K562 (cell line): ENCODE measurements around the gene SLC2A4. TPM values are rescaled to one million over a fixed set of nuclear protein-coding genes. Genes with fewer than 3 reads are reported as not detected.
A peak's percentile ranks its signal among the peaks of the same experiment; 100 is the strongest.

ENCODE experiments used
- ARHGAP35 ChIP-seq: fragments of 450-650 bp; IDR thresholded peaks from 2 replicates; pipeline ENCODE4 v1.6.1; 2018; ENCODE audit not compliant: partially characterized antibody
- BCOR ChIP-seq: fragments of 450-650 bp; IDR thresholded peaks from 2 replicates; pipeline ENCODE4 v1.6.1; 2016
- C11orf30 ChIP-seq: fragments of 450-650 bp; IDR thresholded peaks from 2 replicates; pipeline ENCODE4 v1.6.1; 2016; ENCODE audit warnings: low read depth, mild to moderate bottlenecking
- ELF4 ChIP-seq: fragments of 450-650 bp; formaldehyde crosslinking; IDR thresholded peaks from 2 replicates; pipeline ENCODE4 v1.4.0; 2022; ENCODE audit warnings: missing genetic modification characterization
- FOXJ2 ChIP-seq: fragments of 200-800 bp; sonication (Bioruptor generic); IDR thresholded peaks from 2 replicates; pipeline ENCODE4 v1.6.1; 2016; ENCODE audit warnings: missing genetic modification characterization, missing compliant biosample characterization
- GABPB2 ChIP-seq: fragments of 250-450 bp; sonication (Bioruptor Pico); conservative IDR thresholded peaks from 2 replicates; pipeline ENCODE4 v1.5.1; 2021; ENCODE audit warnings: mild to moderate bottlenecking
- GATAD2A ChIP-seq: fragments of 450-650 bp; IDR thresholded peaks from 2 replicates; pipeline ENCODE4 v1.6.1; 2017
- GATAD2B ChIP-seq: fragments of 450-650 bp; IDR thresholded peaks from 2 replicates; pipeline ENCODE4 v1.6.1; 2017; ENCODE audit warnings: mild to moderate bottlenecking, borderline replicate concordance
- NR0B1 ChIP-seq: fragments of 450-650 bp; IDR thresholded peaks from one replicate; pipeline ENCODE4 v1.6.1; 2018; ENCODE audit warnings: mild to moderate bottlenecking, moderate library complexity; ENCODE audit not compliant: partially characterized antibody
- SRF ChIP-seq, 2 experiments: fragments of 250-450, 450-650 bp in 1 of 2; sonication (Bioruptor Pico) in 1 of 2; sonication (generic) in 1 of 2; formaldehyde crosslinking; IDR thresholded peaks; 2 replicates each; pipeline versions ENCODE4 v1.5.0 to v1.5.1; 2020 to 2022; ENCODE audit warnings: mild to moderate bottlenecking in 1 of 2, missing genetic modification reagents in 1 of 2
- SRSF7 ChIP-seq: fragments of 200-400 bp; formaldehyde crosslinking; optimal IDR thresholded peaks from 2 replicates; pipeline ENCODE3; 2017; ENCODE audit warnings: mild to moderate bottlenecking, low read depth, low read length
- TSC22D4 ChIP-seq: fragments of 450-650 bp; IDR thresholded peaks from 2 replicates; pipeline ENCODE4 v1.6.1; 2016; ENCODE audit warnings: missing genetic modification characterization, missing biosample characterization, control low read depth
- ZBTB12 ChIP-seq: fragments of 250-450 bp; sonication (Bioruptor Pico); IDR thresholded peaks from 2 replicates; pipeline ENCODE4 v1.4.0; 2020
- ZNF224 ChIP-seq: sonication (generic); formaldehyde crosslinking; IDR thresholded peaks from 2 replicates; pipeline ENCODE4 v1.8.0; 2022; ENCODE audit warnings: mild to moderate bottlenecking, missing genetic modification reagents
- ZNF551 ChIP-seq: fragments of 250-450 bp; sonication (Bioruptor Pico); IDR thresholded peaks from 2 replicates; pipeline ENCODE4 v1.5.0; 2021; ENCODE audit warnings: mild to moderate bottlenecking, moderate library complexity
- ZNF699 ChIP-seq: fragments of 250-450 bp; sonication (Bioruptor Pico); IDR thresholded peaks from 2 replicates; pipeline ENCODE4 v1.8.0; 2021; ENCODE audit warnings: mild to moderate bottlenecking, moderate library complexity; ENCODE audit not compliant: insufficient replicate concordance
- ZZZ3 ChIP-seq: fragments of 450-650 bp; IDR thresholded peaks from 2 replicates; pipeline ENCODE4 v1.6.1; 2016; ENCODE audit warnings: antibody characterized with exemption, mild to moderate bottlenecking, moderate library complexity
- polyA plus RNA-seq, 8 experiments: library from polyadenylated mRNA; depleted of rRNA in 4 of 8; stranded (reverse) in 5 of 8; unstranded in 3 of 8; fragments of >200 nt; fragmentation: Nextera tagmentation in 2 of 8; fragmentation: Illumina TruSeq in 1 of 8; extraction: Ambion mirVana in 2 of 8; extraction: Trizol in 1 of 8; gene quantifications; 2 replicates each; pipeline versions ENCODE4 v1.2.1 to v1.2.3, GENCODE V29; 2011 to 2014; ENCODE audit warnings: inconsistent platforms in 1 of 8, missing spikeins in 1 of 8
- total RNA-seq, 7 experiments: library from RNA; depleted of rRNA in 6 of 7; stranded (reverse); fragments of >200 nt in 6 of 7; fragmentation: Illumina TruSeq in 2 of 7; extraction: Trizol in 2 of 7; gene quantifications; 2 replicates each; pipeline versions ENCODE4 v1.2.1 to v1.2.3, GENCODE V29; 2011 to 2021; ENCODE audit warnings: low replicate concordance in 1 of 7
- TF ChIP-seq, protein P1 (sequence below): sonication (generic); formaldehyde crosslinking; IDR thresholded peaks from 2 replicates; pipeline ENCODE4 v1.8.0; 2023; ENCODE audit warnings: missing genetic modification reagents, mild to moderate bottlenecking, borderline replicate concordance

The SLC2A4 gene
- total and polyA plus RNA-seq, 9 of the 15 experiments (the other 6 are each of a cell fraction or from before 2014, with no cell fraction given), result 0.74 to 3.5 (median 1.6) TPM

- TF ChIP-seq SRF (CRISPR knock-in tag; IDR thresholded peaks at IDR 0.05), result 0 out of 4 replicates have a peak, but pooled peaks of 1 of the 2 experiments have one; percentile 21
- no peak for TF ChIP-seq ZNF551 (CRISPR knock-in tag)
- TF ChIP-seq ELF4 (CRISPR knock-in tag), result no peak
- no peak for TF ChIP-seq BCOR
- 0 out of 2 replicates have a peak, but pooled peaks have one; percentile 12 for TF ChIP-seq C11orf30
- no peak for TF ChIP-seq ZNF224
- no peak for TF ChIP-seq GATAD2A
- TF ChIP-seq NR0B1, result no peak
- no peak for TF ChIP-seq SRSF7
- no peak for TF ChIP-seq ZBTB12 (CRISPR knock-in tag)
- no peak for TF ChIP-seq TSC22D4 (tag)
- TF ChIP-seq ZZZ3, result no peak
- TF ChIP-seq ZNF699, result no peak
- TF ChIP-seq ARHGAP35, result peak; percentile 87
- no peak for TF ChIP-seq GABPB2 (CRISPR knock-in tag)
- TF ChIP-seq FOXJ2 (tag), result no peak
- TF ChIP-seq, protein P1, sequence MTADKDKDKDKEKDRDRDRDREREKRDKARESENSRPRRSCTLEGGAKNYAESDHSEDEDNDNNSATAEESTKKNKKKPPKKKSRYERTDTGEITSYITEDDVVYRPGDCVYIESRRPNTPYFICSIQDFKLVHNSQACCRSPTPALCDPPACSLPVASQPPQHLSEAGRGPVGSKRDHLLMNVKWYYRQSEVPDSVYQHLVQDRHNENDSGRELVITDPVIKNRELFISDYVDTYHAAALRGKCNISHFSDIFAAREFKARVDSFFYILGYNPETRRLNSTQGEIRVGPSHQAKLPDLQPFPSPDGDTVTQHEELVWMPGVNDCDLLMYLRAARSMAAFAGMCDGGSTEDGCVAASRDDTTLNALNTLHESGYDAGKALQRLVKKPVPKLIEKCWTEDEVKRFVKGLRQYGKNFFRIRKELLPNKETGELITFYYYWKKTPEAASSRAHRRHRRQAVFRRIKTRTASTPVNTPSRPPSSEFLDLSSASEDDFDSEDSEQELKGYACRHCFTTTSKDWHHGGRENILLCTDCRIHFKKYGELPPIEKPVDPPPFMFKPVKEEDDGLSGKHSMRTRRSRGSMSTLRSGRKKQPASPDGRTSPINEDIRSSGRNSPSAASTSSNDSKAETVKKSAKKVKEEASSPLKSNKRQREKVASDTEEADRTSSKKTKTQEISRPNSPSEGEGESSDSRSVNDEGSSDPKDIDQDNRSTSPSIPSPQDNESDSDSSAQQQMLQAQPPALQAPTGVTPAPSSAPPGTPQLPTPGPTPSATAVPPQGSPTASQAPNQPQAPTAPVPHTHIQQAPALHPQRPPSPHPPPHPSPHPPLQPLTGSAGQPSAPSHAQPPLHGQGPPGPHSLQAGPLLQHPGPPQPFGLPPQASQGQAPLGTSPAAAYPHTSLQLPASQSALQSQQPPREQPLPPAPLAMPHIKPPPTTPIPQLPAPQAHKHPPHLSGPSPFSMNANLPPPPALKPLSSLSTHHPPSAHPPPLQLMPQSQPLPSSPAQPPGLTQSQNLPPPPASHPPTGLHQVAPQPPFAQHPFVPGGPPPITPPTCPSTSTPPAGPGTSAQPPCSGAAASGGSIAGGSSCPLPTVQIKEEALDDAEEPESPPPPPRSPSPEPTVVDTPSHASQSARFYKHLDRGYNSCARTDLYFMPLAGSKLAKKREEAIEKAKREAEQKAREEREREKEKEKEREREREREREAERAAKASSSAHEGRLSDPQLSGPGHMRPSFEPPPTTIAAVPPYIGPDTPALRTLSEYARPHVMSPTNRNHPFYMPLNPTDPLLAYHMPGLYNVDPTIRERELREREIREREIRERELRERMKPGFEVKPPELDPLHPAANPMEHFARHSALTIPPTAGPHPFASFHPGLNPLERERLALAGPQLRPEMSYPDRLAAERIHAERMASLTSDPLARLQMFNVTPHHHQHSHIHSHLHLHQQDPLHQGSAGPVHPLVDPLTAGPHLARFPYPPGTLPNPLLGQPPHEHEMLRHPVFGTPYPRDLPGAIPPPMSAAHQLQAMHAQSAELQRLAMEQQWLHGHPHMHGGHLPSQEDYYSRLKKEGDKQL (CRISPR knock-in tag), result no peak
- no peak for TF ChIP-seq GATAD2B
Measured at GRCh38 chr17:7241783-7242716, 39.5 kb upstream of the SLC2A4 start, which contains the start of gene GABARAP (continued).
